HG03108 (cell line): ENCODE results near the gene TRMO.

ENCODE experiments used
- ATAC-seq: cut with Tn5 transposase; IDR thresholded peaks from one replicate; pipeline ENCODE4 v1.9.1; 2021; ENCODE audit warnings: moderate library complexity; ENCODE audit not compliant: unreplicated experiment

The TRMO gene

DNA sequence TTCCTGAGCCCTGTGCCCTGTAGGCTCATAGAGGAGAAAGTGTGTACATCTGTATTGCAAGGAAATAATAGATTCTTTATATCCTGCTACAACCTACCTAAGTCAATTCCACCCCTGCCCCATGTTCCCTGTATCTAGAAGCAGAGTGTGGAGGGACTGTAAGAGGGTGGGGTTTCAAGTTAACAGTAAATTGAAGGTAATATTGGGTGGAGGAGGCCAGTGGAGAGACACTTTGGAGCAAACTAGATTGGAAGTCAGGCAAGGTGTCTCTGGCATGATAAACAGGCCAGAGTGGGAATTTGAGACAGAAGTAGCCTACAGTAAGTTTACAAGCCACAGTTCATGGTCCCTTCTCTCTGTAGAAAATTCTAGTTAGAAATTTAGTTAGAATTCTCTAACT lies 17.9 kb upstream of the TRMO start:
- no peak for ATAC-seq

GRCh38 chr9:97938081-97938644 lies 15.9 kb upstream of the TRMO start, which contains the start of gene HEMGN:
Gene HEMGN, minus strand, starts transcription at chr9:97938172. Its CDS starts 36 bp downstream, at chr9:97938136.
- ATAC-seq, result peak; percentile 56

GRCh38 chr9:97936998-97937397 lies 14.7 kb upstream of the TRMO start:
- ATAC-seq, result no peak

- no peak for ATAC-seq
Measured at GRCh38 chr9:97935276-97935675, 13.0 kb upstream of the TRMO start.

- no peak for ATAC-seq
Measured at GRCh38 chr9:97934321-97935115, 12.2 kb upstream of the TRMO start.

GRCh38 chr9:97933297-97933998 lies 11.1 kb upstream of the TRMO start:
- ATAC-seq, result no peak

DNA sequence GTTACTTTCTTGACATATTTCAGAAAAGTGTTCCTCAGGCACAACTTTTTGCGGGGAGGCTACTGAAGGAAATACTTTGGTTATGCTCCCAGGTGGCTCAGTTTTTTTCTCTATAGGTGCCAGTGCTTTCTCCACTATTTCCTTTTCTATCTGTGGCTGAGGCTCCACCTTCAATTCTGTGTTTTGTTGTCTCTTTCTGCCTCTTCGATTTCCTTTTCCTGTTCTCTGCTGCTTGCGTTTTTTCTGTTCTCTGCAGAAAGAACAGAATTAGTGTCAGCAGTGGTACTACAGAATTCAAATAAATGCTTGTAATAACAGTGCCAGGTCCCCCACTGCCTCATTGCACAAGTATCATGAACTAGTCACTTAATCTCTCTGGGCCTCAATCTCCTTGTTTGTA lies 8.7 kb upstream of the TRMO start:
- ATAC-seq, result no peak

DNA sequence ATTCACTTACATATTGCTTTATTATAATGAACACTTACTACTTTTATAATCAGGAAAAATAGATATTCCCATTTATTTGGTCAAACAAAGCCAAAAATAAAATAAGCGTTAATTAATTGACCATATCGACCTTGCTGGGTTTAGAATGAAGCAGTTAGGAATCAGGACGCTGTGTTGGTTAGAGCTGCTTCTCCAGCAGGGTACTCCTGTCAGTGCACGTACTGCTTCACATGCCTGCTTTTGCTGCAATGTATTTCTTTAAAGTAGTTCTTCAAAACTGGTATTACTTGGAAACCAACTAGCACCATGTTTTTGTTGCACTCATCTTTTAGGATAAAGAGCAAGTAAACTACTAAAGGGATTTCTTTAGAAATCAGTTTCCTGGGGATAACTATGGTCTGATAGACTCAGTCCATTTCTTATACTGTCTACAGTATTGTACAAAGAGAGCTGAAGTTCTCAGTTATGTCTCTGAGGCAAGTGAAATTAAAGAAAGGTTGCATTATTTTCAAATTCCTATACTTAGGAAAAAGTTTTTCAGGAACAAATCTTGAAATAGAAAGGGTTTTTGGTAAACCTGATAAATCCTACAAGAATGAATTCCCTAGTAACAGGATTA lies 6.8 kb upstream of the TRMO start:
- no peak for ATAC-seq

DNA sequence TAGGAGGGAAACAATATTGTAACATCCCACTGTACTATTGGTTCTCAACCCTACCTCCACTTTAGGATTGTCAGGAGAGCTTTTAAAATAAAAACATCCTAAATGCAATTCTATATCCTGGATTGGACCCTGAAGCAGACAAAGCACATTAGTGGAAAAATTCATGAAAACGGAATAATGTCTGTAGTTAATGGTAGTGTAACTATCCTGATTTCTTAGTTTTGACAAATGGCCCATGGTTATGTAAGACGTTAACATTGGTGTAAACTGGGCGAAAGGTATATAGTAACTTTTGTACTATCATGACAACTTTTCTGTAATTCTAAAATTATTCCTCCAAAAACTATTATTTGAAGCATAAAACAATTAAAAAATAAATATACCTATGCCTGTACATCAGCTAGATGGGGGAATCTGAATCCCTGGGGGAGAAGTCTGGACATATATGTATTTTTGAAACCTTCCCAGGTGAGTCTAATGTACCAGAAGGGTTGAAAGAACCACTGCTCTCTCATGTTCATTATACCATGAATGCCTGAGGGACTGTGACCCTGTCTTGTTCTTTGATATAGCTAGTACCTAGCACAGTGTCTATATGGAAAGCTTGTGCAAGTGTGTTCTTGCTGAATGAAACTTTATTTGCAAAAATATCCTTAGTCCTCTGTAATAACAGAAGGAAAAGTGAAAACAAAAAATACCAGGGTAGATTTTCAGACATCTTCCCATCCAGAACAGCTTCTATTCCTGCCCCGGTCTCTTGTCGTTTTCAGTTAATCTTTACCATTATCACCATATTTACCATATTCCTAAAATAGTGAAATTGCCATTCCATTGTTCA lies 3.4 kb upstream of the TRMO start:
- no peak for ATAC-seq

DNA sequence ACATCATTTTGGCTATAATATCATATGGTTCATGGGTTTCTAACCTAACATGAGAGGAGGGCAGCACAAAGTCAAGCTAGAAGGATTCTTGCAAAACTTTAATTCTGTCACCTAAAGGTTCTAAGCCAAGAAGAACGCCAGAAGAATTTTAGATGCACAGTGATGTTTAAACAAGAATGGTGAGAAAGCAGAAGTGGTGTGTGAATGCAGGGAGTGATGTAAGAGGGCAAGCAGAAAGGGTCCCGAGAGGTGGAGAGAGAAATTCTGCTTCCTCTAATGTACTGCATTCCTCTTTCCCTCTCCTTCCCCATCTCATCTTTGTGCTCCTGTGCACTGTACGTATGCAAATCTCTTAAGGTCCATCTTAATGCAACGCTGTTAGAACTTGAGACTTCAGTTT lies 2.1 kb upstream of the TRMO start:
- ATAC-seq, result no peak

- ATAC-seq, result peak; percentile 41
Measured at GRCh38 chr9:97923529-97924108, 1.3 kb upstream of the TRMO start.

DNA sequence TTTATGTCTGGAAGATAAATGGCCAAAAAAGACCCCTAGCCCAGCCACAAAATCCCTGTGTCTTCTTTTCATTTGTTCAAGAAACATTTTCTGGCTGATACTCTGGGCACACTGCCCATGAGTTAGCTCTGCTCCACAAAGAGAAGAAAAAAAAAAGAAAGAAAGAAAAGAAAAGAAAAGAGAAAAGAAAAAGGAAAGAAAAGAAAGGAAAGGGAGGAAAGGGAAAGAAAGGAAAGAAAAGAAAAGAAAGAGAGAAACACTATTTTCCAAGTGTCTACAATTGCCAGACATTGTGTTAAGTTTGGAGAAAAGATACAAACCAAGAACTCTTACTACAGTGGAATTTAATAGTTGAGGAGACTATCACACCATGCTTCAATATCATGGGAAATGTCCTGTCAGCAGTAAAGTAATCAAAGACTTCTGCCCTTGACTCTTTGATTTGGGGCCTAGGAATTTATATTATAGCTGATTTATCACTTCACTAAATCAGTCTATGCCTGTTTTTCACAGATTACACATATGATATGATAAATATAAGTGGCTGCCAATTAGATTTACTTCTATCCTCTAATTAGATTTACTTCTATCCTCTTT lies 3.0 kb downstream of the TRMO start:
- no peak for ATAC-seq

DNA sequence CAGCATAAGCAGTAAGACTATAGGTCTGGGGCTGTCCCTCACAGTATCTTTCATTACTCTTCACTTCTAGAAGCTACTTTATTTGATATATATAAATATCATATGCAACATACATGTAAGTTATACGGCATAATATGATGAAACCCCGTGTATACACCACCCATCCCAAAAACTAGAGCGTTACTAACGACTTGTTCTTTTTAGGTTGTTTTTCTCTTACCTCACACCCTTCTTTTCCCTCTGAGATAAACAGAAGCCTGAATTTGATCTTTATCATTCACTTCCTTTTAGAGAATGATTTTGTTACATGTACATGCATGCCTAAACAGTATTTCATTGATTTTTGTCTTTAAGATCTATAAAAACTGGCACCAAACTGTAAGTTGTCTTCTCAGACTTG lies 3.7 kb downstream of the TRMO start:
- ATAC-seq, result no peak

GRCh38 chr9:97911970-97912369 lies 10.3 kb downstream of the TRMO start:
- ATAC-seq, result no peak

GRCh38 chr9:97911528-97911927 lies 10.8 kb downstream of the TRMO start:
- ATAC-seq, result no peak

DNA sequence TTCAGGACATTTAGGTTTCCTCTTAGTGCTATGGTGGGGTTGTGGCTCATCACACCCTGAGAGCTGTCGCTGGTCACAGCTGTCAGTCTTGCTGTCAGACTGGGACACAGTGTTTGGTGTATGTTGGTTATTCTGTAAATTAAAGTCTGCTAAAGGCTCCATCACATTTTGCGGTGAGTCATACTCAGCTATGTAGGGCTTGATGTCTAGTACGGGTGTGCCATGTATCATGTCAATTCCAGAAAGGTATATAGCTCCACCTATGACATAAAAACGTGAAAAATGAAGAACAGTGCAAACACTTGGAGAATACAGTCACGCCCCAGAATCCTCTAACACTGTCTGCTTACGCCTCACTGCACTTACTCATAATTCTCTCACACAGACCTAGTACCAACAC lies 11.9 kb downstream of the TRMO start:
- no peak for ATAC-seq

- no peak for ATAC-seq
Measured at GRCh38 chr9:97908705-97909104, 13.6 kb downstream of the TRMO start.

GRCh38 chr9:97907632-97908031 lies 14.7 kb downstream of the TRMO start:
- ATAC-seq, result no peak

- ATAC-seq, result no peak
Measured at GRCh38 chr9:97907046-97907445, 15.3 kb downstream of the TRMO start.

GRCh38 chr9:97906236-97906831 lies 16.0 kb downstream of the TRMO start:
- no peak for ATAC-seq
